ENCODE measurements around the gene NEUROG2. TPM values are rescaled to one million over a fixed set of nuclear protein-coding genes. Genes with fewer than 3 reads are reported as not detected.

NEUROG2 gene
- total RNA-seq, 1 donor = not detected

DNA sequence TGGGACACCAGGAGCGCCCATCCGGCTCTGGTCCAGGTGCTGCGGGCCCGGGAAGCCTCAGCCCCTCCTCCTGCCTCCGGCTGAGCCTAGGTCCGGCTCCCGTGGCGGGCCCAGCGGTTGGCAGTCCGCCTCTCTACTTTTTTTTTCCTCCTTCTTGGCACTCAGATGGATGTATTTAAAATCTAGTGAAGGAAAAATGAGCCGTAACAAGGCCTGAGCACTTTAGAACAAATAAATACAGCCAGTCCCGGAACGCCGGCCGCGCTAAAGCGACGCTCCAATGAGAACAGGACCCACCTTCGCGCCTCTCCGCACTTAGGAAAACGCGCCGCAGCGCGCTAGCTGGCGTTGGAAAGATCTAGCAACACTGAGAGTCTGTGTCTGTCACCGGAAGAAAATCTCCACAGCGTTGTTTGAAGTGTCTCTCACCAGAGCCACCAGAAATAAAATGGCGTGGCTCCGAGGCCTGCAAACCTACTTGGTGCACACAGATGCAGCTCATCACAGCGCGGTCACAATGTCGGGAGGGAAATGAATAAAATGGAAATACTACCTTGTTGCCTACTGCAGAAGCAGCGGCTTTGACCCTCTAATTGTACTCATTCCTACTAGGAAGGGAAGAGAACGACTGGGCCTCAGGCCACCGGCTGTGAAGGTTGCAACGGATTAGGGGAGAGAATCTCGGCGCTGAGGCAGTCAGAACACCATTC is 4.7 kb downstream of the NEUROG2 start:
- no peak overlapping the region for H3K27ac ChIP-seq (ENCODE audit: low read depth, low read length)
- H3K27me3 ChIP-seq (ENCODE audit: insufficient read depth, low read length) = peaks cover 95% of the 10 kb centered on the region
- peaks cover 11% of the 10 kb centered on the region for H3K4me1 ChIP-seq (ENCODE audit: insufficient read depth, low read length)
- no peak overlapping the region for H3K4me3 ChIP-seq (ENCODE audit: insufficient read depth, low read length)
- peak overlapping the region; percentile 76 for H3K4me2 ChIP-seq (ENCODE audit: insufficient read depth, low read length)
- H3K36me3 ChIP-seq (ENCODE audit: insufficient read depth, low read length) = no peaks in the 10 kb centered on the region
- no peaks in the 10 kb centered on the region for H4K20me1 ChIP-seq (ENCODE audit: insufficient read depth, low read length)
- TF ChIP-seq, protein P1, sequence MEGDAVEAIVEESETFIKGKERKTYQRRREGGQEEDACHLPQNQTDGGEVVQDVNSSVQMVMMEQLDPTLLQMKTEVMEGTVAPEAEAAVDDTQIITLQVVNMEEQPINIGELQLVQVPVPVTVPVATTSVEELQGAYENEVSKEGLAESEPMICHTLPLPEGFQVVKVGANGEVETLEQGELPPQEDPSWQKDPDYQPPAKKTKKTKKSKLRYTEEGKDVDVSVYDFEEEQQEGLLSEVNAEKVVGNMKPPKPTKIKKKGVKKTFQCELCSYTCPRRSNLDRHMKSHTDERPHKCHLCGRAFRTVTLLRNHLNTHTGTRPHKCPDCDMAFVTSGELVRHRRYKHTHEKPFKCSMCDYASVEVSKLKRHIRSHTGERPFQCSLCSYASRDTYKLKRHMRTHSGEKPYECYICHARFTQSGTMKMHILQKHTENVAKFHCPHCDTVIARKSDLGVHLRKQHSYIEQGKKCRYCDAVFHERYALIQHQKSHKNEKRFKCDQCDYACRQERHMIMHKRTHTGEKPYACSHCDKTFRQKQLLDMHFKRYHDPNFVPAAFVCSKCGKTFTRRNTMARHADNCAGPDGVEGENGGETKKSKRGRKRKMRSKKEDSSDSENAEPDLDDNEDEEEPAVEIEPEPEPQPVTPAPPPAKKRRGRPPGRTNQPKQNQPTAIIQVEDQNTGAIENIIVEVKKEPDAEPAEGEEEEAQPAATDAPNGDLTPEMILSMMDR (IDR thresholded peaks at IDR 0.05; ENCODE audit: extremely low read depth, low read depth, low read length) = no peak
- H2AFZ ChIP-seq (ENCODE audit: low read length) = no peak overlapping the region
- no peaks in the 10 kb centered on the region for H3K79me2 ChIP-seq (ENCODE audit: insufficient read depth, low read length)
- no peak for DNase-seq (ENCODE audit: insufficient read length, low spot score, missing footprints)
- no peaks in the 10 kb centered on the region for H3K9me3 ChIP-seq (ENCODE audit: low read depth, low read length)

DNA sequence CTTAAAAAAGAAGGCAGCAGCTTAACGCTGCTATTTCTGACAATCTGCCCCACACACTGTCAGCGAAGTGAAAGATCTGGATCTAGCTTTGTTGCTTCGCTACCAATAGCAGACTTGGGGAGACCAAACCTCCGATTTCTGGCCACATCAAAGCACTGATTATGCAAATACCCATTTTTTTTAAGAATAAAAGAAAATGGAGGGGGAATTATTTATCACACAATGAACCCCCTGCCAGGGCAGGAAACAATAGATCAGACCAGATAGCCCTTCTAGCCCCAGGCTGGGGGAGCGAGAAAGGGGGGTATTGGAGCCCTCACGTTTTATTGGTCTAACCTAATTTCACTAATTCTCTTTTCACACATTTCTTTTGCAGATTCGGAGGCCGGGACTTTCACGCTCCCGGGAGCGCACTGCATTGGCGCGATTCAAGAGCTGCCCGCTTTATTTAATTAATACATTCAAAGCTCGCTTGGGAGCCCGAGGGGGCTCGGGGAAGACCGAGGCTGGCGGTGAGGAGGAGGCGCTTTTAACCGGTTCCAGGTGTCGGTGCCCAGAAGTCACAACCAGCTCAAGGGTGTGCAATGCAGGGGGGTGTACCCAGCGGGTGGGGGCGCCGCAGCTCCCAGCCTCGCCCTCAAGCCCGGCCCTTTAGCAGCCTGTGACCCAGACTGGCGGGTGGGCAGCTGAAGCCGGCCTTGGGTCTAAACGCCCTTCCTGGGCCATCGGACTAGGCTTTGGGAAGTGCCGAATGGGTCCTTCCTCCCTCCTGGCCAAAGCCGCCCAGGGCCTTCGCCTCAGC is 5.5 kb downstream of the NEUROG2 start:
- no peaks in the 10 kb centered on the region for H4K20me1 ChIP-seq (ENCODE audit: insufficient read depth, low read length)
- TF ChIP-seq, protein P1 (IDR thresholded peaks at IDR 0.05; ENCODE audit: extremely low read depth, low read depth, low read length) = no peak
- no peaks in the 10 kb centered on the region for H3K79me2 ChIP-seq (ENCODE audit: insufficient read depth, low read length)
- H3K36me3 ChIP-seq (ENCODE audit: insufficient read depth, low read length) = no peaks in the 10 kb centered on the region
- peaks cover 7% of the 10 kb centered on the region for H3K4me1 ChIP-seq (ENCODE audit: insufficient read depth, low read length)
- H3K4me3 ChIP-seq (ENCODE audit: insufficient read depth, low read length) = peak overlapping the region; percentile 9
- H3K9me3 ChIP-seq (ENCODE audit: low read depth, low read length) = no peaks in the 10 kb centered on the region
- H2AFZ ChIP-seq (ENCODE audit: low read length) = no peak overlapping the region
- H3K27me3 ChIP-seq (ENCODE audit: insufficient read depth, low read length) = peaks cover 90% of the 10 kb centered on the region
- peak; percentile 81 for DNase-seq (ENCODE audit: insufficient read length, low spot score, missing footprints)
- H3K4me2 ChIP-seq (ENCODE audit: insufficient read depth, low read length) = peak overlapping the region; percentile 76
- no peak overlapping the region for H3K27ac ChIP-seq (ENCODE audit: low read depth, low read length)

DNA sequence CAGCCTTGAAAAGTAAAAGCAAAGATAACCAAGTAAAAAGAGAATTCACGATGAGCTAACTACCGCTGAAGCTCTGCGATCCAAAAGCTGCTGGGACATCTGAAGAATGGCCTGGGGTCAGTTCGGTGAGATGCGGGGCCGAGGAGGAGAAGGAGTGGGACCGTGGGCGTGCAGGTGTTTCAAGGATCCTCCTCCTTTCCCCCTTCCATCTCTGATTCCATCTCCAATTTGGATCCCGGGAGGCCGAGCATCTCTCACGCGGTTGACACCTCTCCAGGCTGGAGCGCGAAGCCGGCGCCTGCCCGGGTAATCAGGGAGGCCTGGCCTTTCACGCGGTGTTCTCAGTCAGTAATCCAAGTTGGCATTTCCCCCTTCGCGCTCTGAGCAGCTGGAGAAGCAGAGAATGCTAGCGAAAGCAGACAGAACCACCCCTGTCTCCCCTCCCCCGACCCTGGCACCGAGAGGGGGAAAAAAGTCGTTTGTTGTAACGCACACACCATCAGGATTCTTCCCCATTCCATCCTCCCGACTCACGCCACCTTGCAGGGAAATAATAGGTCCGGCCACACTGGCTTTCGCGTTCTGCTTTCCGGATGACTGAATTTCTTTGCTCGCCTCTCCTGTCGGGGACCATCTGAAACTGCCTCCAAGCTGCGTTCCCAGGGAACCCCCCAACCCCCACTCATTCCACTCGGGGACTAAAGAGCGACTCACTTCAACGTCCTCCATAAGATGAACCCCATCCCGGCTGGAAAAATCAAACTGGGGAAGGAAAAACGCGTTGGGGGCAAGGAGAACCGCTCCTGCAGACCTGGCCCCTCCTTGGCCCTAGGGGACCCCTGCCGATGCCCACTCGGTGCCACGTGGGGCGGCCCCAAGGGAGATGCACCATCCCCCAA is 6.5 kb downstream of the NEUROG2 start:
- Histone ChIP-seq H3K27ac (ENCODE audit: low read depth, low read length) (no peak overlapping the region), H2AFZ (ENCODE audit: low read length) (peak overlapping the region; percentile 61), H3K36me3 (ENCODE audit: insufficient read depth, low read length) (no peaks in the 10 kb centered on the region), H3K79me2 (ENCODE audit: insufficient read depth, low read length) (no peaks in the 10 kb centered on the region), H3K4me3 (ENCODE audit: insufficient read depth, low read length) (peak overlapping the region; percentile 56), H3K27me3 (ENCODE audit: insufficient read depth, low read length) (peaks cover 81% of the 10 kb centered on the region), H3K4me2 (ENCODE audit: insufficient read depth, low read length) (peak overlapping the region; percentile 76), H3K9me3 (ENCODE audit: low read depth, low read length) (no peaks in the 10 kb centered on the region), H4K20me1 (ENCODE audit: insufficient read depth, low read length) (no peaks in the 10 kb centered on the region), H3K4me1 (ENCODE audit: insufficient read depth, low read length) (peaks cover 4% of the 10 kb centered on the region)
- DNase-seq (ENCODE audit: insufficient read length, low spot score, missing footprints) = no peak
- TF ChIP-seq, protein P1 (IDR thresholded peaks at IDR 0.05; ENCODE audit: extremely low read depth, low read depth, low read length) = no peak
